KMS-11 (cell line): Measurements from ENCODE around the gene ANKRD62.

Experiments used
- H2AFZ ChIP-seq: fragments of 200-600 bp; sonication (generic); 2 replicates; pipeline ENCODE4 v1.6.1; 2016; ENCODE audit warnings: antibody characterized with exemption, mixed run types, low read depth
- H3K27ac ChIP-seq: fragments of 200-600 bp; sonication (generic); 2 replicates; pipeline ENCODE4 v1.6.1; 2016; ENCODE audit warnings: mild to moderate bottlenecking, mixed run types
- H3K27me3 ChIP-seq: fragments of 200-600 bp; sonication (generic); 2 replicates; pipeline ENCODE4 v1.6.1; 2017; ENCODE audit warnings: mild to moderate bottlenecking, low read depth, mixed run types, moderate library complexity; ENCODE audit not compliant: insufficient read depth
- H3K36me3 ChIP-seq: fragments of 200-600 bp; sonication (generic); 2 replicates; pipeline ENCODE4 v1.6.1; 2017; ENCODE audit warnings: mild to moderate bottlenecking, mixed run types; ENCODE audit not compliant: insufficient read depth
- H3K4me1 ChIP-seq: fragments of 200-600 bp; sonication (generic); 2 replicates; pipeline ENCODE4 v1.6.1; 2016; ENCODE audit warnings: mild to moderate bottlenecking, low read depth, mixed run types; ENCODE audit not compliant: poor library complexity, severe bottlenecking
- H3K4me2 ChIP-seq: fragments of 200-600 bp; sonication (generic); 2 replicates; pipeline ENCODE4 v1.7.0; 2016; ENCODE audit warnings: mild to moderate bottlenecking, mixed run types
- H3K4me3 ChIP-seq: fragments of 200-600 bp; sonication (generic); IDR thresholded peaks from 2 replicates; pipeline ENCODE4 v1.6.1; 2017; ENCODE audit warnings: low read depth, low read length, mixed read lengths; ENCODE audit not compliant: insufficient read depth
- H3K79me2 ChIP-seq: fragments of 200-600 bp; sonication (generic); 2 replicates; pipeline ENCODE4 v1.6.1; 2016; ENCODE audit warnings: low read depth, mixed run types; ENCODE audit not compliant: insufficient read depth
- H3K9ac ChIP-seq: fragments of 200-600 bp; sonication (generic); 2 replicates; pipeline ENCODE4 v1.6.1; 2016; ENCODE audit warnings: mild to moderate bottlenecking, mixed run types
- H4K20me1 ChIP-seq: fragments of 200-600 bp; sonication (generic); 2 replicates; pipeline ENCODE4 v1.6.1; 2016; ENCODE audit warnings: mild to moderate bottlenecking, mixed run types; ENCODE audit not compliant: insufficient read depth
- CTCF ChIP-seq: fragments of 200-600 bp; sonication (generic); conservative IDR thresholded peaks from 2 replicates; pipeline ENCODE4 v1.6.1; 2017; ENCODE audit warnings: low read depth, mild to moderate bottlenecking, antibody characterized with exemption, low read length, moderate library complexity, mixed read lengths

Gene ANKRD62

GRCh38 chr18:12079491-12080237 lies 14.0 kb upstream of the ANKRD62 start:
- H3K4me1 ChIP-seq = no peaks in the 10 kb centered on the region
- H3K27me3 ChIP-seq = no peaks in the 10 kb centered on the region
- H3K79me2 ChIP-seq = no peaks in the 10 kb centered on the region
- H2AFZ ChIP-seq = no peak overlapping the region
- no peak overlapping the region for H3K4me2 ChIP-seq
- no peak overlapping the region for H3K27ac ChIP-seq
- no peak overlapping the region for H3K4me3 ChIP-seq
- no peaks in the 10 kb centered on the region for H4K20me1 ChIP-seq
- no peak overlapping the region for H3K9ac ChIP-seq
- no peak for TF ChIP-seq CTCF
- H3K36me3 ChIP-seq = no peaks in the 10 kb centered on the region

GRCh38 chr18:12085136-12085535 lies 8.5 kb upstream of the ANKRD62 start:
- no peak overlapping the region for H3K9ac ChIP-seq
- no peaks in the 10 kb centered on the region for H3K4me1 ChIP-seq
- no peak for TF ChIP-seq CTCF
- no peak overlapping the region for H3K4me2 ChIP-seq
- H3K4me3 ChIP-seq = no peak overlapping the region
- no peak overlapping the region for H3K27ac ChIP-seq
- H3K27me3 ChIP-seq = no peaks in the 10 kb centered on the region
- H3K79me2 ChIP-seq = no peaks in the 10 kb centered on the region
- H3K36me3 ChIP-seq = no peaks in the 10 kb centered on the region
- H4K20me1 ChIP-seq = no peaks in the 10 kb centered on the region
- H2AFZ ChIP-seq = no peak overlapping the region

- H2AFZ ChIP-seq = no peak overlapping the region
- no peak for TF ChIP-seq CTCF
- no peak overlapping the region for H3K27ac ChIP-seq
- no peak overlapping the region for H3K4me3 ChIP-seq
- no peaks in the 10 kb centered on the region for H4K20me1 ChIP-seq
- no peaks in the 10 kb centered on the region for H3K27me3 ChIP-seq
- H3K79me2 ChIP-seq = no peaks in the 10 kb centered on the region
- H3K36me3 ChIP-seq = no peaks in the 10 kb centered on the region
- H3K4me1 ChIP-seq = no peaks in the 10 kb centered on the region
- H3K9ac ChIP-seq = no peak overlapping the region
- H3K4me2 ChIP-seq = no peak overlapping the region
Measured at GRCh38 chr18:12085786-12086185, 7.9 kb upstream of the ANKRD62 start.

- Histone ChIP-seq H2AFZ (no peak overlapping the region), H4K20me1 (no peaks in the 10 kb centered on the region), H3K4me1 (no peaks in the 10 kb centered on the region), H3K4me2 (no peak overlapping the region), H3K36me3 (no peaks in the 10 kb centered on the region), H3K27ac (no peak overlapping the region), H3K27me3 (no peaks in the 10 kb centered on the region), H3K9ac (no peak overlapping the region), H3K4me3 (no peak overlapping the region), H3K79me2 (no peaks in the 10 kb centered on the region)
- TF ChIP-seq CTCF = no peak
Measured at GRCh38 chr18:12086249-12086648, 7.4 kb upstream of the ANKRD62 start.
